PC-3 (cell line): Measurements from ENCODE around the gene WDR75. TPM values are rescaled to one million over a fixed set of nuclear protein-coding genes. Genes with fewer than 3 reads are reported as not detected.

Source experiments
- ATAC-seq: fragments of 200-7000 bp; cut with Tn5 transposase; 2 replicates; pipeline ENCODE4 v1.9.1; 2020; ENCODE audit warnings: mild to moderate bottlenecking, moderate library complexity
- BruUV-seq: library from RNA; stranded (reverse); fragments of 400-500 nt; replicated peaks from 2 replicates; lab custom pipeline; 2021; lab: Mats Ljungman, UMichigan
- CTCF ChIA-PET: fragments of 300-600 bp; sonication (Branson Sonifier 250); formaldehyde crosslinking; loops from one replicate; lab custom pipeline; 2022; ENCODE audit warnings: antibody characterized with exemption; lab: Charles Lee
- POLR2A ChIA-PET: fragments of 300-600 bp; sonication (Branson Sonifier 250); formaldehyde crosslinking; loops from one replicate; lab custom pipeline; 2022; ENCODE audit warnings: antibody characterized with exemption; ENCODE audit not compliant: unreplicated experiment; lab: Charles Lee
- DNase-seq: peaks from one replicate; pipeline ENCODE4 v3.0.0-alpha.2; 2015
- H2AFZ ChIP-seq: fragments of 300-600 bp; sonication (generic); 2 replicates; pipeline ENCODE4 v1.6.0; 2016; ENCODE audit warnings: antibody characterized with exemption, low read length
- H3F3A ChIP-seq: fragments of 300-600 bp; sonication (generic); one replicate; pipeline ENCODE4 v1.6.0; 2017; ENCODE audit warnings: antibody characterized with exemption, low read length, control low read depth, mild to moderate bottlenecking; ENCODE audit not compliant: unreplicated experiment
- H3K27ac ChIP-seq: fragments of 300-600 bp; sonication (generic); 2 replicates; pipeline ENCODE4 v1.5.1; 2016; ENCODE audit warnings: mild to moderate bottlenecking, low read length
- H3K27me3 ChIP-seq: fragments of 300-600 bp; sonication (generic); 2 replicates; pipeline ENCODE4 v1.6.1; 2016; ENCODE audit warnings: low read length, mixed read lengths
- H3K36me3 ChIP-seq: fragments of 300-600 bp; sonication (generic); 2 replicates; pipeline ENCODE4 v1.6.1; 2016; ENCODE audit warnings: low read depth, mixed run types, low read length, mixed read lengths
- H3K4me1 ChIP-seq: fragments of 300-600 bp; sonication (generic); 2 replicates; pipeline ENCODE4 v1.5.1; 2016; ENCODE audit warnings: low read length; ENCODE audit not compliant: insufficient read depth
- H3K4me2 ChIP-seq: fragments of 300-600 bp; sonication (generic); 2 replicates; pipeline ENCODE4 v1.6.0; 2016; ENCODE audit warnings: low read length
- H3K4me3 ChIP-seq: fragments of 300-600 bp; sonication (generic); 2 replicates; pipeline ENCODE4 v1.5.1; 2016; ENCODE audit warnings: mild to moderate bottlenecking, low read length, mixed read lengths
- H3K79me2 ChIP-seq: fragments of 300-600 bp; sonication (generic); 2 replicates; pipeline ENCODE4 v1.6.1; 2017; ENCODE audit warnings: low read length, mixed read lengths
- H3K9ac ChIP-seq: fragments of 300-600 bp; sonication (generic); 2 replicates; pipeline ENCODE4 v1.6.0; 2016; ENCODE audit warnings: mild to moderate bottlenecking, low read length
- H3K9me2 ChIP-seq: fragments of 300-600 bp; sonication (generic); replicated peaks from 2 replicates; pipeline ENCODE4 v1.6.1; 2016; ENCODE audit warnings: mixed run types, low read length, mixed read lengths
- H3K9me3 ChIP-seq: fragments of 300-600 bp; sonication (generic); 2 replicates; pipeline ENCODE4 v1.6.1; 2016; ENCODE audit warnings: low read length, mixed read lengths
- H4K20me1 ChIP-seq: fragments of 300-600 bp; sonication (generic); 2 replicates; pipeline ENCODE4 v1.6.1; 2016; ENCODE audit warnings: low read length, mixed read lengths
- CTCF ChIP-seq: fragments of 300-600 bp; sonication (generic); conservative IDR thresholded peaks from 2 replicates; pipeline ENCODE4 v1.5.1; 2017; ENCODE audit warnings: antibody characterized with exemption, low read depth, mild to moderate bottlenecking, low read length
- EZH2 ChIP-seq: fragments of 300-600 bp; sonication (generic); IDR thresholded peaks from one replicate; pipeline ENCODE4 v1.6.1; 2017; ENCODE audit warnings: antibody characterized with exemption, mild to moderate bottlenecking, low read length; ENCODE audit not compliant: unreplicated experiment
- EZH2phosphoT487 ChIP-seq: fragments of 300-600 bp; sonication (generic); IDR thresholded peaks from 2 replicates; pipeline ENCODE4 v1.6.1; 2018; ENCODE audit warnings: mild to moderate bottlenecking, antibody characterized with exemption, low read length, borderline replicate concordance
- intact Hi-C: fragments of 100-400 bp; cut with micrococcal nuclease; formaldehyde crosslinking; loops from 2 replicates; pipeline ENCODE4 v1.9.0; 2023
- total RNA-seq: library from RNA; depleted of rRNA; stranded (reverse); fragments of >200 nt; gene quantifications from 2 replicates; pipeline ENCODE4 v1.2.3, GENCODE V29; 2014

The WDR75 gene
- total RNA-seq, 1 experiment from 2014 or later = 62.5 TPM

- DNase-seq (no peak), ATAC-seq (no peak)
- Histone ChIP-seq H3F3A (no peaks in the 10 kb centered on the region), H3K4me2 (no peak overlapping the region), H3K9me3 (no peaks in the 10 kb centered on the region), H3K79me2 (no peaks in the 10 kb centered on the region), H2AFZ (no peak overlapping the region), H3K36me3 (no peaks in the 10 kb centered on the region), H3K9me2 (no peaks in the 10 kb centered on the region), H3K4me3 (no peak overlapping the region), H3K27me3 (no peaks in the 10 kb centered on the region), H4K20me1 (no peaks in the 10 kb centered on the region), H3K4me1 (no peaks in the 10 kb centered on the region), H3K9ac (no peak overlapping the region), H3K27ac (no peak overlapping the region)
- BruUV-seq = no TSS peak
- TF ChIP-seq EZH2phosphoT487 (no peak), CTCF (no peak), EZH2 (no peak)
- POLR2A ChIA-PET = no interaction called here
- CTCF ChIA-PET = no interaction called here
- intact Hi-C loops = no loop called here
These were observed 71.6 kb downstream of the WDR75 start for GRCh38 chr2:189512879-189513278.

GRCh38 chr2:189514104-189514503, 72.8 kb downstream of the WDR75 start:
- BruUV-seq = no TSS peak
- no peaks in the 10 kb centered on the region for H3K9me2 ChIP-seq
- ATAC-seq (no peak), DNase-seq (no peak)
- H2AFZ ChIP-seq = no peak overlapping the region
- H3K4me2 ChIP-seq = no peak overlapping the region
- H3K27me3 ChIP-seq = no peaks in the 10 kb centered on the region
- H3F3A ChIP-seq = no peaks in the 10 kb centered on the region
- H3K36me3 ChIP-seq = no peaks in the 10 kb centered on the region
- intact Hi-C loops = no loop called here
- no peaks in the 10 kb centered on the region for H3K4me1 ChIP-seq
- ChIA-PET CTCF (interaction anchor here (0.6 kb wide), 1 partner anchor 304 kb away, joined by 9 read pairs; no protein-coding TSS in a partner anchor), POLR2A (no interaction called here)
- no peak overlapping the region for H3K9ac ChIP-seq
- H3K4me3 ChIP-seq = no peak overlapping the region
- H4K20me1 ChIP-seq = no peaks in the 10 kb centered on the region
- no peaks in the 10 kb centered on the region for H3K9me3 ChIP-seq
- H3K79me2 ChIP-seq = no peaks in the 10 kb centered on the region
- no peak overlapping the region for H3K27ac ChIP-seq
- TF ChIP-seq EZH2phosphoT487 (no peak), CTCF (no peak), EZH2 (no peak)

GRCh38 chr2:189515264-189515663, 74.0 kb downstream of the WDR75 start:
- Histone ChIP-seq H3K4me1 (no peaks in the 10 kb centered on the region), H3K9me2 (no peaks in the 10 kb centered on the region), H3K79me2 (no peaks in the 10 kb centered on the region), H3K27me3 (no peaks in the 10 kb centered on the region), H3F3A (no peaks in the 10 kb centered on the region), H3K9ac (no peak overlapping the region), H3K4me3 (no peak overlapping the region), H3K27ac (no peak overlapping the region), H3K4me2 (no peak overlapping the region), H2AFZ (no peak overlapping the region), H3K36me3 (no peaks in the 10 kb centered on the region), H4K20me1 (no peaks in the 10 kb centered on the region), H3K9me3 (no peaks in the 10 kb centered on the region)
- no TSS peak for BruUV-seq
- intact Hi-C loops = no loop called here
- POLR2A ChIA-PET = no interaction called here
- DNase-seq (no peak), ATAC-seq (no peak)
- CTCF ChIA-PET = no interaction called here
- TF ChIP-seq EZH2 (no peak), CTCF (no peak), EZH2phosphoT487 (no peak)
